Hepatocyte (in vitro differentiated cells): ENCODE results near the gene MYNN. TPM values are rescaled to one million over a fixed set of nuclear protein-coding genes. Genes with fewer than 3 reads are reported as not detected.

Experiments
- DNase-seq: peaks from one replicate; pipeline ENCODE4 v3.0.0-alpha.2; 2016; ENCODE audit warnings: low spot score
- H2AFZ ChIP-seq: fragments of 200-600 bp; sonication (generic); 2 replicates; pipeline ENCODE4 v1.6.0; 2016; ENCODE audit warnings: antibody characterized with exemption, mild to moderate bottlenecking
- H3K27ac ChIP-seq: fragments of 200-600 bp; sonication (generic); 2 replicates; pipeline ENCODE4 v1.5.1; 2016; ENCODE audit warnings: mild to moderate bottlenecking
- H3K27me3 ChIP-seq: fragments of 200-600 bp; sonication (generic); 2 replicates; pipeline ENCODE4 v1.6.1; 2016
- H3K36me3 ChIP-seq: fragments of 200-600 bp; sonication (generic); replicated peaks from 2 replicates; pipeline ENCODE4 v1.5.1; 2016; ENCODE audit warnings: low read depth; ENCODE audit not compliant: insufficient read depth
- H3K4me1 ChIP-seq: fragments of 200-600 bp; sonication (generic); 2 replicates; pipeline ENCODE4 v1.5.1; 2016; ENCODE audit warnings: mild to moderate bottlenecking, moderate library complexity; ENCODE audit not compliant: insufficient read depth
- H3K4me2 ChIP-seq: fragments of 200-600 bp; sonication (generic); 2 replicates; pipeline ENCODE4 v1.6.0; 2016
- H3K4me3 ChIP-seq: fragments of 200-600 bp; sonication (generic); 2 replicates; pipeline ENCODE4 v1.5.1; 2016; ENCODE audit warnings: mild to moderate bottlenecking
- H3K79me2 ChIP-seq: fragments of 200-600 bp; sonication (generic); 2 replicates; pipeline ENCODE4 v1.6.0; 2017; ENCODE audit warnings: mild to moderate bottlenecking
- H3K9me2 ChIP-seq: fragments of 200-600 bp; sonication (generic); replicated peaks from 2 replicates; pipeline ENCODE4 v1.6.0; 2017; ENCODE audit warnings: mild to moderate bottlenecking; ENCODE audit not compliant: insufficient read depth
- H3K9me3 ChIP-seq: fragments of 200-600 bp; sonication (generic); 2 replicates; pipeline ENCODE4 v1.5.1; 2016; ENCODE audit warnings: low read depth, mild to moderate bottlenecking
- H4K20me1 ChIP-seq: fragments of 200-600 bp; sonication (generic); 2 replicates; pipeline ENCODE4 v1.6.0; 2016; ENCODE audit warnings: mild to moderate bottlenecking; ENCODE audit not compliant: insufficient read depth, poor library complexity, severe bottlenecking
- CTCF ChIP-seq: fragments of 200-600 bp; sonication (generic); IDR thresholded peaks from 2 replicates; pipeline ENCODE4 v1.5.1; 2016; ENCODE audit warnings: antibody characterized with exemption, mild to moderate bottlenecking; ENCODE audit not compliant: poor library complexity
- EZH2 ChIP-seq: fragments of 200-600 bp; sonication (generic); IDR thresholded peaks from 2 replicates; pipeline ENCODE4 v1.6.1; 2016; ENCODE audit warnings: antibody characterized with exemption, mild to moderate bottlenecking, borderline replicate concordance
- EZH2phosphoT487 ChIP-seq: fragments of 200-600 bp; sonication (generic); IDR thresholded peaks from one replicate; pipeline ENCODE4 v1.6.1; 2018; ENCODE audit warnings: antibody characterized with exemption, mild to moderate bottlenecking, low read depth, moderate library complexity; ENCODE audit not compliant: unreplicated experiment, severe bottlenecking
- WGBS: methylation state at CpG from one replicate; pipeline ENCODE4 v1.1.6; 2016; ENCODE audit warnings: low lambda C conversion rate; ENCODE audit errors: missing lambda C conversion rate; 5-methylcytosine and 5-hydroxymethylcytosine counted together
- polyA plus RNA-seq: library from polyadenylated mRNA; unstranded; fragments of >200 nt; fragmentation: Nextera tagmentation; extraction: Ambion mirVana; gene quantifications from 2 replicates; pipeline ENCODE4 v1.2.1, GENCODE V29; 2016
- total RNA-seq: library from RNA; depleted of rRNA; stranded (reverse); fragments of >200 nt; gene quantifications from 2 replicates; pipeline ENCODE4 v1.2.3, GENCODE V29; 2014

The MYNN gene
- total and polyA plus RNA-seq, 2 experiments from 2014 or later, result 6.8 to 19.7 TPM

GRCh38 chr3:169818316-169818715, 45.1 kb downstream of the MYNN start:
- DNase-seq, result no peak
- Histone ChIP-seq H3K36me3 (no peaks in the 10 kb centered on the region), H3K79me2 (no peaks in the 10 kb centered on the region), H3K27ac (no peak overlapping the region), H3K4me1 (no peaks in the 10 kb centered on the region), H4K20me1 (no peaks in the 10 kb centered on the region), H3K9me2 (no peaks in the 10 kb centered on the region), H3K4me2 (no peak overlapping the region), H3K27me3 (no peaks in the 10 kb centered on the region), H3K4me3 (no peak overlapping the region), H2AFZ (no peak overlapping the region), H3K9me3 (peaks cover 10% of the 10 kb centered on the region)
- WGBS, result 84% methylated on average over 2 of the region's 2 CpGs
- TF ChIP-seq CTCF (no peak), EZH2 (no peak), EZH2phosphoT487 (no peak)

- no peak overlapping the region for H3K4me2 ChIP-seq
- no peaks in the 10 kb centered on the region for H3K36me3 ChIP-seq
- H3K27me3 ChIP-seq, result no peaks in the 10 kb centered on the region
- no peak overlapping the region for H3K4me3 ChIP-seq
- TF ChIP-seq CTCF (no peak), EZH2phosphoT487 (no peak), EZH2 (no peak)
- WGBS, result 96% methylated on average over 15 of the region's 15 CpGs
- H2AFZ ChIP-seq, result no peak overlapping the region
- no peak for DNase-seq
- no peaks in the 10 kb centered on the region for H3K9me2 ChIP-seq
- H3K9me3 ChIP-seq, result no peaks in the 10 kb centered on the region
- no peaks in the 10 kb centered on the region for H3K79me2 ChIP-seq
- H3K4me1 ChIP-seq, result no peaks in the 10 kb centered on the region
- no peak overlapping the region for H3K27ac ChIP-seq
- H4K20me1 ChIP-seq, result no peaks in the 10 kb centered on the region
These were observed 48.9 kb downstream of the MYNN start for GRCh38 chr3:169822091-169822490.

GRCh38 chr3:169822540-169822939, 49.3 kb downstream of the MYNN start:
- no peaks in the 10 kb centered on the region for H3K4me1 ChIP-seq
- TF ChIP-seq EZH2 (no peak), EZH2phosphoT487 (no peak), CTCF (no peak)
- no peak overlapping the region for H2AFZ ChIP-seq
- no peaks in the 10 kb centered on the region for H3K27me3 ChIP-seq
- no peaks in the 10 kb centered on the region for H3K9me2 ChIP-seq
- no peak overlapping the region for H3K4me3 ChIP-seq
- no peaks in the 10 kb centered on the region for H3K36me3 ChIP-seq
- H3K27ac ChIP-seq, result no peak overlapping the region
- H3K9me3 ChIP-seq, result no peaks in the 10 kb centered on the region
- H3K4me2 ChIP-seq, result no peak overlapping the region
- no peaks in the 10 kb centered on the region for H4K20me1 ChIP-seq
- 96% methylated on average over 20 of the region's 20 CpGs for WGBS
- DNase-seq, result no peak
- H3K79me2 ChIP-seq, result no peaks in the 10 kb centered on the region

GRCh38 chr3:169822983-169823382, 49.8 kb downstream of the MYNN start:
- DNase-seq, result no peak
- Histone ChIP-seq H3K36me3 (no peaks in the 10 kb centered on the region), H3K27me3 (no peaks in the 10 kb centered on the region), H3K27ac (no peak overlapping the region), H3K4me1 (no peaks in the 10 kb centered on the region), H3K9me2 (no peaks in the 10 kb centered on the region), H3K4me3 (no peak overlapping the region), H3K79me2 (no peaks in the 10 kb centered on the region), H4K20me1 (no peaks in the 10 kb centered on the region), H2AFZ (no peak overlapping the region), H3K4me2 (no peak overlapping the region), H3K9me3 (no peaks in the 10 kb centered on the region)
- no peak for TF ChIP-seq EZH2
- TF ChIP-seq EZH2phosphoT487, result no peak
- no peak for TF ChIP-seq CTCF
- 87% methylated on average over 6 of the region's 6 CpGs for WGBS
